ENCODE measurements around the gene IGFBP7.
"Not testable (repeated sequence)": the region's sequence is repeated elsewhere in the genome, so short reads cannot be mapped to it uniquely, and the experiment has no call there.

IGFBP7 gene

GRCh38 chr4:57073559-57073958 lies 36.6 kb downstream of the IGFBP7 start:
- DNase-seq (ENCODE audit: low spot score) = no peak

GRCh38 chr4:57071326-57071725 lies 38.9 kb downstream of the IGFBP7 start:
- no peak for DNase-seq (ENCODE audit: low spot score)

DNA sequence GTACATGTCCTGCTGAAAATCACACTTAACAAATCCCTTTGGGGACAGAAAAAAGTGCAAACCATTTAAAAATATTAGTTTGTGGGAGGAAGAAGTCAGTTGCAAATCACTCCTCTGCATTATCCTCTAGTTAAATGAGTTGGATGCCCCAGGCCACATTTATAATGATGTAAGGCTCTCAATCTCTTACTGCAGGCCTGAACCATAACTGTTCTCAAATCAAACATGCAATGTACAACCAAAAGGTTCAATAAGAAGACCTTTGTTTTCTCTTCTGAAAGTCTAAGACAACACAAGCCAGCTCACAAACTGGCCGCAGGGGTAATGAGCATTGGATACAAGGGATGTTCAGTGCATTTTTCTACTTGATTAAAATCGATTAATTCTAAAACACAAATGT lies 39.7 kb downstream of the IGFBP7 start:
- DNase-seq (ENCODE audit: low spot score) = no peak

GRCh38 chr4:57068237-57068981 lies 41.8 kb downstream of the IGFBP7 start:
- DNase-seq (ENCODE audit: low spot score) = no peak

- DNase-seq (ENCODE audit: low spot score) = no peak
These were observed 44.3 kb downstream of the IGFBP7 start for GRCh38 chr4:57065730-57066482.

GRCh38 chr4:57064811-57065711 lies 45.1 kb downstream of the IGFBP7 start:
- no peak for DNase-seq (ENCODE audit: low spot score)

DNA sequence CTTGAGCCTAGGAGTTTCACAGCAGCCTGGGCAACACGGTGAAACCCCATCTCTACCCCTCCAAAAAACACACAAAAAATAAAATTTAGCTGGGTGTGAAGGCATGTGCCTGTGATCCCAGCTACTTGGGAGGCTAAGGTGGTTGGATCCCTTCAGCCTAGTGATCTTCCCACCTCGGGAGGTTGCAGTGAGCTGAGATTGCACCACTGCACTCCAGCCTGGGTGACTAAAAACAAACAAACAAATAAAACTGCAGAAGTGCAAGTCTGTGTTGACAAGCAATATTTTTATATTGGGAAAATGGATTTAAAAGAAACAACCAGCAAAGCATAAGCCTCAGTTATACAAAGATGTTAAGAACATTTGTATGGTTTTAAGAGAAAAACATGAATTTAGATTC lies 46.1 kb downstream of the IGFBP7 start:
- no peak for DNase-seq (ENCODE audit: low spot score)

GRCh38 chr4:57063518-57063917 lies 46.7 kb downstream of the IGFBP7 start:
- no peak for DNase-seq (ENCODE audit: low spot score)

GRCh38 chr4:57061395-57061794 lies 48.8 kb downstream of the IGFBP7 start:
- DNase-seq (ENCODE audit: low spot score) = no peak

GRCh38 chr4:57060717-57061067 lies 49.5 kb downstream of the IGFBP7 start:
- DNase-seq (ENCODE audit: low spot score) = not testable (repeated sequence)

DNA sequence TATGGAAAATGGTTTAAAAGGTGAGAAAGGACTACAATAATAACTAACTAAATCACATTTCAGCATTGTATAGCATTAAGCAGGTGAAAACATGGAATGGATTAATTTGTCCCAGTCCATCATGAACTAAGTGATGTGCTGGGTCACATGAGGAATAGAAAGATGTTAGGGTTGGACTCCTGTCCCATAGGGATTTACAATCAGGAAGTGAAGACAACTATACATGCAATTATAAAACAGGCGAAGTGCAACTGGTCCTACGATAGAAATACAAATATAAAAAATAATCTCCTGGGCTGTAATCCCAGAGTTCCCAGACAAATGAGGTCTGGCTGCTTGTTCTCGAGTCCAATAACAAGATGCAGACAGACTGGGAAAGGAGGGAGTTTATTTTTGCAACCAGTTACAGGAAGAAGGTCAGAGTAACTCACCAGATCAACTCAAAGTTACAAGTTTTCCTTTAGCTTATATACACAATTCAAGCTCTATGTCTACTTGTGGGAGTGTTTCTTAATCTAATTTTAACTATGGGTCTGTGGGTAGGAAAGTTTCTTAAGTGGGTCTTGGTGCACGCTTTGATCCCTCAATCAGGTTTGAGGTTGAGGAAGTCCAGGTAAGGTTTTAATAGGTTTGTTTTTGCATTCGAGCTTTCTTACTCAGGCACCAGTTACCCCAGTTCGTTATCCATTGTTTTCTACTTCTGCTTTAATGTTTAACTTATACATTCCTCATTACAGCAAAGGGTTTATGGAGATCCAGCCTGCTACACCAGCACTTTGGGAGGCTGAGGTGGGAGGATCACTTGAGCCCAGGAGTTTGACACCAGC lies 50.1 kb downstream of the IGFBP7 start:
- DNase-seq (ENCODE audit: low spot score) = no peak

- DNase-seq (ENCODE audit: low spot score) = no peak
These were observed 54.3 kb downstream of the IGFBP7 start for GRCh38 chr4:57055886-57056285.

- DNase-seq (ENCODE audit: low spot score) = no peak
These were observed 56.7 kb downstream of the IGFBP7 start for GRCh38 chr4:57053508-57053907.

DNA sequence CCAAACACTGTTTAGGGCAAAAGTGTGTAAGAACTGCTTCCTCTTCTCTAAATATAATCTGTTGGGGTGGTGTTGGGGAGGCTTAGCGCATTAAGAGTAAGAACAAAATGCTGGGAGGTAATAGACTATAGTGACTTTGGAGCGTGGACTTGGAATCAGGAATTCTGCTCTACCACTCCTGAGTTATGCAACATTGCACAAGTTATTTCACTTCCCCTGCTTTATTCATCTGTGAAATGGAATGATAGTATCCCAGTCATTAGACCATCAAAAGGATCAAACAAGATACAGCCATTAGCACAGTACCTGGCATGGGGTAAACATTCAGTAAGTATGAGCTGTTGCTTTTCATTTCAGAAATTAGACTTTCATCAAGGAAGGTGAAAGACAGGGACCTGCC lies 58.7 kb downstream of the IGFBP7 start:
- no peak for DNase-seq (ENCODE audit: low spot score)

GRCh38 chr4:57051095-57051494 lies 59.1 kb downstream of the IGFBP7 start:
- DNase-seq (ENCODE audit: low spot score) = no peak

DNA sequence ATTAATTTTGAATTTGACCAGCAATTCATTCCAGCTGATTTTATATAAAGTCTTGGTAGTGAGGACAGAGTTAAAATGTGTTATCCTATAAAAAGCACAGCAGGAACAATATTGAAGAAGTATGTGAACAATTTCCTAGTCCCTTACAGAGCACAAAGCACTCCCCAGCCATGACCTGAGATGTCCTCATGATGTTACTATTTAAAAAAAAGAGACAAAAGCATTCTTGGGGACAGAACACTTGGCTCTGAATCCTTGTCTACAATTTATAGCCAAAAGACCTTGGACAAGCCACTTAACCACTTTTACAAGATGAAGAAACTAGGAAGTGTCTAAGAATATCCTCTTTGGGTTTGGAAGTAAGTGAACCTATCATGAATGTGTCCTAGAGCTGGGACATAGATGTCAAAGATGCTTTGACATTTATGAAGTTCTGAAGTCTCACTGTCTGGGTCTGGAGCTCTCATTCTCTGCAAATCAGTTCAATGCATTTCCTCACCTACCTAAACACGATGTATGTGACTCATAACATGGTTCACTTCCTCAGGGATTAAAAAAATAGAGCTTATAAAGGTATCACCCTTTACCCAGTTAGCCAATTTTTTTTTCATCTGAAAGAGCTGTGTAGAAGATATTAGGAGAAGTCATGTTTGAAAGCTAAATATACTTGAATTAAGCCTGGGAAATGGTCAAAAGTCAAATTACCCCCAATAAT lies 61.4 kb downstream of the IGFBP7 start:
- no peak for DNase-seq (ENCODE audit: low spot score)

GRCh38 chr4:57047046-57047445 lies 63.1 kb downstream of the IGFBP7 start:
- not testable (repeated sequence) for DNase-seq (ENCODE audit: low spot score)

GRCh38 chr4:57044996-57045395 lies 65.2 kb downstream of the IGFBP7 start:
- no peak for DNase-seq (ENCODE audit: low spot score)

DNA sequence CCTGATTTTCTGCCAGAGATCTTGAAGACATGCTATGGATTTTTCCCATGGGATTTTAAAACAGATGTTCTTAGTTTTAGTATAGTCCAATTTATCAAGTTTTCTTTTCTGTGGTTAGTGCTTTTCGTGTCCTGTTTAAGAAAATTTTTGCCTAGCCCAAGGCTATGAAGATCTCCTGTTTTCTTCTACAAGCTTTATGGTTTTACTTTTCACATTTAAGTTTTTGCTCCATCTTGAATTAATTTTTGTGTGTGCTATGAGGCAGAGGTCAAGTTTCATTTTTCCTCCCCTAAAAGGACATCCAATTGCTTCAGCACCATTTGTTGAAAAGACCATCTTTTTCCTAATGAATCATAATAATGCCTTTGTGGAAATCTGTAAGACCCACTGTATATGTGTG lies 65.9 kb downstream of the IGFBP7 start:
- no peak for DNase-seq (ENCODE audit: low spot score)

GRCh38 chr4:57043347-57044251 lies 66.6 kb downstream of the IGFBP7 start:
- DNase-seq (ENCODE audit: low spot score) = no peak
